DMS 273 (cell line): ENCODE measurements around the gene PLPPR2.
"Not testable (repeated sequence)": the region's sequence is repeated elsewhere in the genome, so short reads cannot be mapped to it uniquely, and the experiment has no call there.

Experiments used
- DNase-seq: peaks from one replicate; lab custom pipeline; 2025; ENCODE audit not compliant: unreplicated experiment; lab: John Stamatoyannopoulos, UW

The PLPPR2 gene

GRCh38 chr19:11370744-11371143 lies 15.5 kb downstream of the PLPPR2 start:
- no peak for DNase-seq

GRCh38 chr19:11373166-11373884 lies 18.1 kb downstream of the PLPPR2 start:
- peak; percentile 90 for DNase-seq

GRCh38 chr19:11373885-11374432 lies 18.7 kb downstream of the PLPPR2 start:
- no peak for DNase-seq

GRCh38 chr19:11374433-11375142 lies 19.4 kb downstream of the PLPPR2 start, which contains the start of gene SWSAP1:
TSS of gene SWSAP1 (plus strand) at chr19:11374666. CDS start at chr19:11374681, 15 bp downstream.
- peak; percentile 100 for DNase-seq

- peak; percentile 82 for DNase-seq
Measured at GRCh38 chr19:11375143-11375948, 20.1 kb downstream of the PLPPR2 start.

- peak; percentile 51 for DNase-seq
Measured at GRCh38 chr19:11377237-11377636, 22.0 kb downstream of the PLPPR2 start.

- DNase-seq, result no peak
Measured at GRCh38 chr19:11377756-11378155, 22.5 kb downstream of the PLPPR2 start.

- peak; percentile 64 for DNase-seq
Measured at GRCh38 chr19:11378319-11379189, 23.3 kb downstream of the PLPPR2 start.

GRCh38 chr19:11379269-11379845 lies 24.1 kb downstream of the PLPPR2 start:
- DNase-seq, result not testable (repeated sequence)

- DNase-seq, result no peak
Measured at GRCh38 chr19:11379857-11380350, 24.7 kb downstream of the PLPPR2 start.

GRCh38 chr19:11380653-11381537 lies 25.7 kb downstream of the PLPPR2 start:
- DNase-seq, result peak; percentile 98

GRCh38 chr19:11382898-11383705 lies 27.9 kb downstream of the PLPPR2 start:
- peak; percentile 72 for DNase-seq

- DNase-seq, result no peak
Measured at GRCh38 chr19:11383706-11384048, 28.4 kb downstream of the PLPPR2 start.

- DNase-seq, result no peak
Measured at GRCh38 chr19:11384778-11385129, 29.5 kb downstream of the PLPPR2 start.

GRCh38 chr19:11387162-11388034 lies 32.2 kb downstream of the PLPPR2 start:
- no peak for DNase-seq

- no peak for DNase-seq
Measured at GRCh38 chr19:11390359-11390758, 35.1 kb downstream of the PLPPR2 start.
